Vagina (tissue), 2 donors: Measurements from ENCODE around the gene ARAP3. TPM values are rescaled to one million over a fixed set of nuclear protein-coding genes. Genes with fewer than 3 reads are reported as not detected.

Experiments used
- DNase-seq, 2 donors: peaks; one replicate each; pipeline ENCODE4 v3.0.0-alpha.2; 2017; ENCODE audit errors: extremely low spot score in 2 of 2
- H3K27ac ChIP-seq: fragments of 200-600 bp; sonication (generic); one replicate; pipeline ENCODE4 v1.5.1; 2019
- H3K27me3 ChIP-seq: fragments of 200-600 bp; sonication (generic); one replicate; pipeline ENCODE4 v1.5.1; 2019
- H3K36me3 ChIP-seq, 2 donors: fragments of 200-600 bp; sonication (generic); one replicate each; pipeline ENCODE4 v1.5.1; 2017 to 2019
- H3K4me1 ChIP-seq: fragments of 200-600 bp; sonication (generic); one replicate; pipeline ENCODE4 v1.5.1; 2019
- H3K4me3 ChIP-seq, 2 donors: fragments of 200-600 bp; sonication (generic); 1 replicate in 1 of 2; 2 replicates in 1 of 2; pipeline ENCODE4 v1.5.1; 2016 to 2019
- H3K9me3 ChIP-seq: fragments of 200-600 bp; sonication (generic); one replicate; pipeline ENCODE4 v1.5.1; 2019
- POLR2A ChIP-seq, 2 donors: fragments of 450-650 bp; IDR thresholded peaks; one replicate each; pipeline ENCODE4 v1.6.1; 2017; ENCODE audit warnings: antibody characterized with exemption in 2 of 2, mild to moderate bottlenecking in 2 of 2, moderate library complexity in 2 of 2
- POLR2AphosphoS5 ChIP-seq, 2 donors: sonication (generic); formaldehyde crosslinking; IDR thresholded peaks; one replicate each; pipeline ENCODE4 v1.9.0; 2017; ENCODE audit warnings: antibody characterized with exemption in 2 of 2, mild to moderate bottlenecking in 2 of 2, low read depth in 1 of 2; ENCODE audit not compliant: insufficient read depth in 1 of 2
- intact Hi-C: fragments of 100-400 bp; cut with DNase I; formaldehyde crosslinking; loops from one replicate; pipeline ENCODE4 v1.15.1; 2023
- total RNA-seq: library from RNA; depleted of rRNA; stranded (reverse); fragments of >200 nt; gene quantifications from one replicate; pipeline ENCODE4 v1.2.3, GENCODE V29; 2016
- TF ChIP-seq, protein P1 (sequence below), 3 experiments: fragments of 450-650 bp in 2 of 3; fragments of 200-600 bp in 1 of 3; sonication (generic) in 1 of 3; IDR thresholded peaks; one replicate each; pipeline ENCODE4 v1.5.1; 2017 to 2019; ENCODE audit warnings: antibody characterized with exemption in 3 of 3, mild to moderate bottlenecking in 2 of 3, moderate library complexity in 2 of 3

Gene ARAP3
- total RNA-seq, 1 donor from 2014 or later, result 13.3 TPM

DNA sequence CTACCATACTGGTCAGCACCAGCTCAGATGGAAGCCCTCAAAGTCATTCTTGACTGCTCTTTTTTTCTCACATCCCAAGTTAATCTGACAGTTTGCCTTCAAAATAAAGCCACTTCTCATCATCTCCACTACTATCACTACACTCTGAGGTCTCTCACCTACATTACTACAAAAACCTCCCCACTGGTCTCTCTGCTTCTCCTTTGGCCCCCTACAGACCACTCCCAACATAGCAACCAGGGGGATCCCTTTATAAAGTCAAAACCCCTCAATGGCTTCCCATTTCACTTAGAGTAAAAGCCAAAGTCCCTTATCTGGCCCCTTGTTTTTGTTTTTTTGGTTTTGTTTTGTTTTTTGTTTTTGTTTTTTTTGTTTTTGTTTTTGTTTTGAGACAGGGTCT is 4.6 kb downstream of the ARAP3 start:
- DNase-seq, result no peak
- Histone ChIP-seq H3K4me1 (peaks cover 24% of the 10 kb centered on the region), H3K27me3 (no peaks in the 10 kb centered on the region), H3K9me3 (no peaks in the 10 kb centered on the region), H3K36me3 (no peaks in the 10 kb centered on the region), H3K27ac (no peak overlapping the region), H3K4me3 (no peak overlapping the region)
- TF ChIP-seq, protein P1, sequence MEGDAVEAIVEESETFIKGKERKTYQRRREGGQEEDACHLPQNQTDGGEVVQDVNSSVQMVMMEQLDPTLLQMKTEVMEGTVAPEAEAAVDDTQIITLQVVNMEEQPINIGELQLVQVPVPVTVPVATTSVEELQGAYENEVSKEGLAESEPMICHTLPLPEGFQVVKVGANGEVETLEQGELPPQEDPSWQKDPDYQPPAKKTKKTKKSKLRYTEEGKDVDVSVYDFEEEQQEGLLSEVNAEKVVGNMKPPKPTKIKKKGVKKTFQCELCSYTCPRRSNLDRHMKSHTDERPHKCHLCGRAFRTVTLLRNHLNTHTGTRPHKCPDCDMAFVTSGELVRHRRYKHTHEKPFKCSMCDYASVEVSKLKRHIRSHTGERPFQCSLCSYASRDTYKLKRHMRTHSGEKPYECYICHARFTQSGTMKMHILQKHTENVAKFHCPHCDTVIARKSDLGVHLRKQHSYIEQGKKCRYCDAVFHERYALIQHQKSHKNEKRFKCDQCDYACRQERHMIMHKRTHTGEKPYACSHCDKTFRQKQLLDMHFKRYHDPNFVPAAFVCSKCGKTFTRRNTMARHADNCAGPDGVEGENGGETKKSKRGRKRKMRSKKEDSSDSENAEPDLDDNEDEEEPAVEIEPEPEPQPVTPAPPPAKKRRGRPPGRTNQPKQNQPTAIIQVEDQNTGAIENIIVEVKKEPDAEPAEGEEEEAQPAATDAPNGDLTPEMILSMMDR (IDR thresholded peaks at IDR 0.05), result no peak
- TF ChIP-seq POLR2A (IDR thresholded peaks at IDR 0.05), result no peak
- TF ChIP-seq POLR2AphosphoS5 (IDR thresholded peaks at IDR 0.05; ENCODE audit: insufficient read depth in 1 of 2, low read depth in 1 of 2), result no peak
- intact Hi-C loops, result no loop called here

DNA sequence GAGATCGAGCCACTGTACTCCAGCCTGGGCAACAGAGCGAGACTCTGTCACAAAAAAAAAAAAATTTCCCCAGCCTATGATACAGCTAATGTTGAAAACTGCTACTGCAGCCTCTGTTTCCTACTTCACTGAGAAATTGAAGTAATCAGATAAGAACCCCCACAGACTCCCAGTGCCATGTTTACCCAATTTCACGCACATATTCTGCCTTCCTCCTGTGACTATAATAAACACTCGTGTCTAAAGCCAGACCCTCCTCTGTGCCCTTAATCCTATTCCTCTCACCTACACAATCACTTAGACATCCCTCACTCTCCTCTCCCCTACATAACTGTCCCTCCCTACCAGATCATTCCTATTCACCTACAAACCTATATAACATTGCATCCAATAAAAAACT is 6.4 kb downstream of the ARAP3 start:
- peaks cover 9% of the 10 kb centered on the region for H3K4me1 ChIP-seq
- H3K36me3 ChIP-seq, result no peaks in the 10 kb centered on the region
- no peak overlapping the region for H3K27ac ChIP-seq
- H3K9me3 ChIP-seq, result no peaks in the 10 kb centered on the region
- TF ChIP-seq POLR2A (IDR thresholded peaks at IDR 0.05) (no peak), POLR2AphosphoS5 (IDR thresholded peaks at IDR 0.05; ENCODE audit: insufficient read depth in 1 of 2, low read depth in 1 of 2) (no peak)
- TF ChIP-seq, protein P1 (IDR thresholded peaks at IDR 0.05), result no peak
- no peak overlapping the region for H3K4me3 ChIP-seq
- intact Hi-C loops, result no loop called here
- DNase-seq, result no peak
- no peaks in the 10 kb centered on the region for H3K27me3 ChIP-seq

DNA sequence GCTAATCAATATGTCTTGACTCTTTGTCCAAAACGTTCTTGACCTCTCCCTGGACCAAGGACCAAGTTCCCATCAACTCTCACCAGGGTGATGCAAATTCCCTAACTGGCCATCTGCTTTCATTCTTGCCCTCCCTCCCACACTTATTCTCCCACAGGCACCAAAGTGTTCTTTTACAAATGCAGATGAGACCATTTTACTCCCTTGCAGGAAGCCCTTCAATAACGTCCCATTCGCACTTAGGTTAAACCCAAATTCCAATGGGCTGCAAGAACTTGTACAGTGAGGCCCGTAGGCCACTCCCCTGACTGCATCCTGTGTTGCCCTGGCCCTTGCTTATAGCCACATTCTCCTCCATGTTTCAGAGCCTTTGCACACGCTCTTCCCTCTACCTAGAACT is 7.3 kb downstream of the ARAP3 start:
- TF ChIP-seq POLR2AphosphoS5 (IDR thresholded peaks at IDR 0.05; ENCODE audit: insufficient read depth in 1 of 2, low read depth in 1 of 2), result no peak
- TF ChIP-seq POLR2A (IDR thresholded peaks at IDR 0.05), result no peak
- TF ChIP-seq, protein P1 (IDR thresholded peaks at IDR 0.05), result no peak
- DNase-seq, result no peak
- intact Hi-C loops, result no loop called here
- Histone ChIP-seq H3K36me3 (no peaks in the 10 kb centered on the region), H3K4me1 (no peaks in the 10 kb centered on the region), H3K27me3 (no peaks in the 10 kb centered on the region), H3K27ac (no peak overlapping the region), H3K4me3 (no peak overlapping the region), H3K9me3 (no peaks in the 10 kb centered on the region)

DNA sequence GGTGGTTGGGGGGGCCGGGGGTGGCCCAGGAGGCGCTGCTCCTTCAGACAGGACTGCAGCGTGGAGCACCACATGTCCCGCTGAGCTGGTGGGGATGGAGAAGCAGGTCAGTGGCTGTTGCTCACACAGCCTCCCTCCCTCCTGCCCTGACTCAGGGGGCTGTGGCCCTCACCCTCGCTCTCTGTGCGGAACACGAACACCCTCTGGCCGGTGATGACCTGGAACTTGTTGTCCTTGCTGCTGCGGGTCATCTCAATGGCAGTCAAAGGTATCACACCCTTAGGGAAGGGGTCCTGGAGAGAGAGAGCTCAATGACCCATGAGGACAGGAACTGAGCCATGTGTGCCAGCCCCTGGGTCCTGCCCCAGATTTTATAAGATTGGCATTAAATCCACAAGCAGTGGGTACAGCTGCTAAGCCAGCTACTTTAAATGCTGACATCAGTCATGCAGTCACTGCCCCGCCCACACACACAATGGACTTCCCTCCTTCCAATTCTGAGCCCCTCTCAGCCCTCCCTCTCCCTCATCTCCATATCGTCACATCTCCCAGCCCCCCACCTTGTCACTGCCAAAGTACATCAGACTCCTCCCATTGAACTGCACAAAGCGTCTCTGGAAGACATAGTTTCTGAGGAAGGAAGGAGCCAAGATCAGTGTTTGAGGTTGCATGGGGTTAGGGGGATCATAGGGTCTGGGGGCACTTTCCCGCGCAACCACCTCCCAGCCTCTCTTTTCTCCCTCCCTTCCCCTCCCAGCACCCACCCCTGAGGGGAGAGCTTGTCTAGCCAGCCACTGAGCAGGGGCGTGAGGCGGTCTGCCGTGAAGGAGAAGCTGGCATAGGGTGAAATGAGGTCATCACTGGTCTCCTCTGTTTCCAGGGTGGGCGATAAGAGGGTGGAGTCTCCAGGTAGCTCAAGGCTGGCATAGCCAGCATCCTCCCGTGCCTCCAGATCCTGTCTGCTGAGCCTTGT is 8.9 kb downstream of the ARAP3 start:
- Histone ChIP-seq H3K27me3 (no peaks in the 10 kb centered on the region), H3K36me3 (no peaks in the 10 kb centered on the region), H3K4me3 (no peak overlapping the region), H3K27ac (no peak overlapping the region), H3K9me3 (no peaks in the 10 kb centered on the region), H3K4me1 (no peaks in the 10 kb centered on the region)
- DNase-seq, result no peak
- TF ChIP-seq POLR2AphosphoS5 (IDR thresholded peaks at IDR 0.05; ENCODE audit: insufficient read depth in 1 of 2, low read depth in 1 of 2) (no peak), POLR2A (IDR thresholded peaks at IDR 0.05) (no peak)
- TF ChIP-seq, protein P1 (IDR thresholded peaks at IDR 0.05), result no peak
- intact Hi-C loops, result no loop called here
